ENCODE results near the gene TFIP11.

- TF ChIP-seq, protein P1, sequence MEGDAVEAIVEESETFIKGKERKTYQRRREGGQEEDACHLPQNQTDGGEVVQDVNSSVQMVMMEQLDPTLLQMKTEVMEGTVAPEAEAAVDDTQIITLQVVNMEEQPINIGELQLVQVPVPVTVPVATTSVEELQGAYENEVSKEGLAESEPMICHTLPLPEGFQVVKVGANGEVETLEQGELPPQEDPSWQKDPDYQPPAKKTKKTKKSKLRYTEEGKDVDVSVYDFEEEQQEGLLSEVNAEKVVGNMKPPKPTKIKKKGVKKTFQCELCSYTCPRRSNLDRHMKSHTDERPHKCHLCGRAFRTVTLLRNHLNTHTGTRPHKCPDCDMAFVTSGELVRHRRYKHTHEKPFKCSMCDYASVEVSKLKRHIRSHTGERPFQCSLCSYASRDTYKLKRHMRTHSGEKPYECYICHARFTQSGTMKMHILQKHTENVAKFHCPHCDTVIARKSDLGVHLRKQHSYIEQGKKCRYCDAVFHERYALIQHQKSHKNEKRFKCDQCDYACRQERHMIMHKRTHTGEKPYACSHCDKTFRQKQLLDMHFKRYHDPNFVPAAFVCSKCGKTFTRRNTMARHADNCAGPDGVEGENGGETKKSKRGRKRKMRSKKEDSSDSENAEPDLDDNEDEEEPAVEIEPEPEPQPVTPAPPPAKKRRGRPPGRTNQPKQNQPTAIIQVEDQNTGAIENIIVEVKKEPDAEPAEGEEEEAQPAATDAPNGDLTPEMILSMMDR (IDR thresholded peaks at IDR 0.05; ENCODE audit: low read depth, low read length, missing input control), result no peak
- TF ChIP-seq HNF4A (conservative IDR thresholded peaks at IDR 0.05) (no peak), ATF3 (IDR thresholded peaks at IDR 0.05) (no peak), EGR1 (IDR thresholded peaks at IDR 0.05; ENCODE audit: low read depth in 2 of 2) (no peak), RXRA (IDR thresholded peaks at IDR 0.05) (no peak), RAD21 (IDR thresholded peaks at IDR 0.05) (no peak), JUND (IDR thresholded peaks at IDR 0.05) (no peak)
- TF ChIP-seq, protein P2, sequence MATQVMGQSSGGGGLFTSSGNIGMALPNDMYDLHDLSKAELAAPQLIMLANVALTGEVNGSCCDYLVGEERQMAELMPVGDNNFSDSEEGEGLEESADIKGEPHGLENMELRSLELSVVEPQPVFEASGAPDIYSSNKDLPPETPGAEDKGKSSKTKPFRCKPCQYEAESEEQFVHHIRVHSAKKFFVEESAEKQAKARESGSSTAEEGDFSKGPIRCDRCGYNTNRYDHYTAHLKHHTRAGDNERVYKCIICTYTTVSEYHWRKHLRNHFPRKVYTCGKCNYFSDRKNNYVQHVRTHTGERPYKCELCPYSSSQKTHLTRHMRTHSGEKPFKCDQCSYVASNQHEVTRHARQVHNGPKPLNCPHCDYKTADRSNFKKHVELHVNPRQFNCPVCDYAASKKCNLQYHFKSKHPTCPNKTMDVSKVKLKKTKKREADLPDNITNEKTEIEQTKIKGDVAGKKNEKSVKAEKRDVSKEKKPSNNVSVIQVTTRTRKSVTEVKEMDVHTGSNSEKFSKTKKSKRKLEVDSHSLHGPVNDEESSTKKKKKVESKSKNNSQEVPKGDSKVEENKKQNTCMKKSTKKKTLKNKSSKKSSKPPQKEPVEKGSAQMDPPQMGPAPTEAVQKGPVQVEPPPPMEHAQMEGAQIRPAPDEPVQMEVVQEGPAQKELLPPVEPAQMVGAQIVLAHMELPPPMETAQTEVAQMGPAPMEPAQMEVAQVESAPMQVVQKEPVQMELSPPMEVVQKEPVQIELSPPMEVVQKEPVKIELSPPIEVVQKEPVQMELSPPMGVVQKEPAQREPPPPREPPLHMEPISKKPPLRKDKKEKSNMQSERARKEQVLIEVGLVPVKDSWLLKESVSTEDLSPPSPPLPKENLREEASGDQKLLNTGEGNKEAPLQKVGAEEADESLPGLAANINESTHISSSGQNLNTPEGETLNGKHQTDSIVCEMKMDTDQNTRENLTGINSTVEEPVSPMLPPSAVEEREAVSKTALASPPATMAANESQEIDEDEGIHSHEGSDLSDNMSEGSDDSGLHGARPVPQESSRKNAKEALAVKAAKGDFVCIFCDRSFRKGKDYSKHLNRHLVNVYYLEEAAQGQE (IDR thresholded peaks at IDR 0.05), result no peak
- TF ChIP-seq, protein P3, sequence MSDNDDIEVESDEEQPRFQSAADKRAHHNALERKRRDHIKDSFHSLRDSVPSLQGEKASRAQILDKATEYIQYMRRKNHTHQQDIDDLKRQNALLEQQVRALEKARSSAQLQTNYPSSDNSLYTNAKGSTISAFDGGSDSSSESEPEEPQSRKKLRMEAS (IDR thresholded peaks at IDR 0.05), result no peak
- TF ChIP-seq, protein P4, sequence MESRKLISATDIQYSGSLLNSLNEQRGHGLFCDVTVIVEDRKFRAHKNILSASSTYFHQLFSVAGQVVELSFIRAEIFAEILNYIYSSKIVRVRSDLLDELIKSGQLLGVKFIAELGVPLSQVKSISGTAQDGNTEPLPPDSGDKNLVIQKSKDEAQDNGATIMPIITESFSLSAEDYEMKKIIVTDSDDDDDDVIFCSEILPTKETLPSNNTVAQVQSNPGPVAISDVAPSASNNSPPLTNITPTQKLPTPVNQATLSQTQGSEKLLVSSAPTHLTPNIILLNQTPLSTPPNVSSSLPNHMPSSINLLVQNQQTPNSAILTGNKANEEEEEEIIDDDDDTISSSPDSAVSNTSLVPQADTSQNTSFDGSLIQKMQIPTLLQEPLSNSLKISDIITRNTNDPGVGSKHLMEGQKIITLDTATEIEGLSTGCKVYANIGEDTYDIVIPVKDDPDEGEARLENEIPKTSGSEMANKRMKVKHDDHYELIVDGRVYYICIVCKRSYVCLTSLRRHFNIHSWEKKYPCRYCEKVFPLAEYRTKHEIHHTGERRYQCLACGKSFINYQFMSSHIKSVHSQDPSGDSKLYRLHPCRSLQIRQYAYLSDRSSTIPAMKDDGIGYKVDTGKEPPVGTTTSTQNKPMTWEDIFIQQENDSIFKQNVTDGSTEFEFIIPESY (IDR thresholded peaks at IDR 0.05), result no peak
Measured at GRCh38 chr22:26476705-26477340, 35.5 kb downstream of the TFIP11 start.

Measured in liver (tissue), 3 donors.